ENCODE data around the gene STRIP2. TPM values are rescaled to one million over a fixed set of nuclear protein-coding genes. Genes with fewer than 3 reads are reported as not detected.

The STRIP2 gene
- total RNA-seq, 1 experiment from 2014 or later, result 6.5 TPM

DNA sequence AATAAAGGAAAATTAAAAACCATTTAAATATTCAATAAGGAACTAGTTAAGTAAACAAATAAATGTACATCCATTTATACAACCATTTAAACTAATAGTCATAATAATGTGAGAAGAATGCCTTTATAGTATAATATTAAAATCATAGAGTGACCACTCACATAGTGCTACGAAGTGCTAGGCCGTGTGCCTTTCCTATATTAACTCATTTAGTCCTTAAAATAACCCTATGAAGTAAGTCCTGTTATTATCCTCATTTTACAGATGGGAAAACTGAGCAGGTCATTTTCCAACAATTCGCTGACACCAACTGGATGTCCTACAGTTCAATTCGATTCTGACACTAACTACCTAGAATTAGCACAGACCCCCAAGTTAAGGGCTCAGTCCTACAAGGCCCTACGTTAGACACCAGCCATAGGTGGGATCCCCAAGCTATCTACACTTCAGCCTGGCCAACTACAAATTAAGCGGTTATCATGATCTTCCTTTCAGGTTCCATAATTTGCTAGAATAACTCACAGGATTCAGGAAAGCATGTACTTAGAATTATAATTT is 4.1 kb downstream of the STRIP2 start:
- H3K27me3 ChIP-seq (replicated peaks; ENCODE audit: control insufficient read depth, insufficient read depth, low read length), result no peaks in the 10 kb centered on the region
- no TSS peak for BruUV-seq (replicated peaks)
- Mint-ChIP-seq H3K4me3 (ENCODE audit: unreplicated experiment) (no peak overlapping the region), H3K36me3 (ENCODE audit: insufficient read depth, unreplicated experiment) (peaks cover 12% of the 10 kb centered on the region), H3K4me1 (ENCODE audit: low read depth, unreplicated experiment) (no peaks in the 10 kb centered on the region), H3K27ac (ENCODE audit: unreplicated experiment) (no peak overlapping the region), H3K27me3 (ENCODE audit: insufficient read depth, unreplicated experiment) (peaks cover 4% of the 10 kb centered on the region), H3K9me3 (ENCODE audit: unreplicated experiment) (no peaks in the 10 kb centered on the region)
- no peaks in the 10 kb centered on the region for H3K36me3 ChIP-seq (ENCODE audit: control insufficient read depth, insufficient read depth, low read length)
- ChIA-PET CTCF (no interaction called here), POLR2A (no interaction called here)
- DNase-seq, result no peak
- H3K4me1 ChIP-seq, result no peaks in the 10 kb centered on the region; the same call in 1 of the 2 replicates
- no peak overlapping the region for H3K4me3 ChIP-seq (ENCODE audit: low read depth, low read length)
- no peaks in the 10 kb centered on the region for H3K9me3 ChIP-seq
- intact Hi-C loops (cut with micrococcal nuclease; ENCODE audit: unreplicated experiment), result no loop called here
- TF ChIP-seq, protein P1, sequence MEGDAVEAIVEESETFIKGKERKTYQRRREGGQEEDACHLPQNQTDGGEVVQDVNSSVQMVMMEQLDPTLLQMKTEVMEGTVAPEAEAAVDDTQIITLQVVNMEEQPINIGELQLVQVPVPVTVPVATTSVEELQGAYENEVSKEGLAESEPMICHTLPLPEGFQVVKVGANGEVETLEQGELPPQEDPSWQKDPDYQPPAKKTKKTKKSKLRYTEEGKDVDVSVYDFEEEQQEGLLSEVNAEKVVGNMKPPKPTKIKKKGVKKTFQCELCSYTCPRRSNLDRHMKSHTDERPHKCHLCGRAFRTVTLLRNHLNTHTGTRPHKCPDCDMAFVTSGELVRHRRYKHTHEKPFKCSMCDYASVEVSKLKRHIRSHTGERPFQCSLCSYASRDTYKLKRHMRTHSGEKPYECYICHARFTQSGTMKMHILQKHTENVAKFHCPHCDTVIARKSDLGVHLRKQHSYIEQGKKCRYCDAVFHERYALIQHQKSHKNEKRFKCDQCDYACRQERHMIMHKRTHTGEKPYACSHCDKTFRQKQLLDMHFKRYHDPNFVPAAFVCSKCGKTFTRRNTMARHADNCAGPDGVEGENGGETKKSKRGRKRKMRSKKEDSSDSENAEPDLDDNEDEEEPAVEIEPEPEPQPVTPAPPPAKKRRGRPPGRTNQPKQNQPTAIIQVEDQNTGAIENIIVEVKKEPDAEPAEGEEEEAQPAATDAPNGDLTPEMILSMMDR (IDR thresholded peaks at IDR 0.05; ENCODE audit: insufficient read depth in 1 of 2, low read depth in 1 of 2, low read length in 1 of 2, severe bottlenecking in 1 of 2, unreplicated experiment in 1 of 2), result no peak

DNA sequence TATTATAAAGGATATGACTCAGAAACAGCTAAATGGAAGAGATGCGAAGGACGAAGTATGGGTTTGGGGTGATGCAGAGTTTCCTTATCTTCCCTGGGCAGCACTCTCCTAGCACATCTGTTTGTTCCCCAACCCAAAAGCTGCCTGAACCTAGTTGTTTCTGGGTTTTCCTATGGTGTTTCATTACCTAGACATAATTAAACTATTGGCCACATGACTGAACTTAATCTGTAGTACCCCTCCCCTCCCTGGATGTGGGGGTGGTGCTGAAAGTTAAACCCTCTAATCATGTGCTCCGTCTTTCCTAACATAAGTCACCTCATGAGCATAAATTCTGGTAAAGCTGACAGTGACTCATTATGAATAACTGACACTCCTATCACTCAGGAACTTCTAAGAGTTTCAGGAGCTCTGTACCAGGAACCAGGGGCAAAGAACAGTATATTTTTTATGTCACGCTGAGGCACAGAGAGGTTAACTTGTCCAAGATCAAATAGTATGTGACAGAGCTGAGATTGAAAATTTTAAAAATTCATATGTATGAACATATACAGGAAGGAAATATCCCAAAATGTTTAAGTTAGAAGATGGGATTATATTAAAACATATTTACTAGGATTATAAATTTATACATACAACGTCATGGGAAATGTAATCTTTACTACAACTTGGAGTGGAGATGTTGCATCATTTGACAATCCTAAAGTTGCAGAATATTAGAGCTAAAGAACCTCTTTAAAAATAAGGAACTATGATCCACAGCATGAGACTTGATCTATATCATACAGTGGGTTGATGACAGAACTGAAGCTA is 4.8 kb downstream of the STRIP2 start:
- Mint-ChIP-seq H3K27me3 (ENCODE audit: insufficient read depth, unreplicated experiment) (peaks cover 4% of the 10 kb centered on the region), H3K36me3 (ENCODE audit: insufficient read depth, unreplicated experiment) (peaks cover 5% of the 10 kb centered on the region), H3K4me1 (ENCODE audit: low read depth, unreplicated experiment) (no peaks in the 10 kb centered on the region), H3K9me3 (ENCODE audit: unreplicated experiment) (no peaks in the 10 kb centered on the region), H3K27ac (ENCODE audit: unreplicated experiment) (no peak overlapping the region), H3K4me3 (ENCODE audit: unreplicated experiment) (no peak overlapping the region)
- DNase-seq, result no peak
- Histone ChIP-seq H3K4me3 (ENCODE audit: low read depth, low read length) (no peak overlapping the region), H3K27me3 (replicated peaks; ENCODE audit: control insufficient read depth, insufficient read depth, low read length) (no peaks in the 10 kb centered on the region), H3K4me1 (no peaks in the 10 kb centered on the region; the same call in 1 of the 2 replicates), H3K9me3 (no peaks in the 10 kb centered on the region), H3K36me3 (ENCODE audit: control insufficient read depth, insufficient read depth, low read length) (no peaks in the 10 kb centered on the region)
- no TSS peak for BruUV-seq (replicated peaks)
- intact Hi-C loops (cut with micrococcal nuclease; ENCODE audit: unreplicated experiment), result no loop called here
- CTCF ChIA-PET, result interaction anchor here (0.6 kb wide), 1 partner anchor 89 kb away, joined by 3 read pairs; no protein-coding TSS in a partner anchor
- POLR2A ChIA-PET, result no interaction called here
- TF ChIP-seq, protein P1 (IDR thresholded peaks at IDR 0.05; ENCODE audit: insufficient read depth in 1 of 2, low read depth in 1 of 2, low read length in 1 of 2, severe bottlenecking in 1 of 2, unreplicated experiment in 1 of 2), result no peak

DNA sequence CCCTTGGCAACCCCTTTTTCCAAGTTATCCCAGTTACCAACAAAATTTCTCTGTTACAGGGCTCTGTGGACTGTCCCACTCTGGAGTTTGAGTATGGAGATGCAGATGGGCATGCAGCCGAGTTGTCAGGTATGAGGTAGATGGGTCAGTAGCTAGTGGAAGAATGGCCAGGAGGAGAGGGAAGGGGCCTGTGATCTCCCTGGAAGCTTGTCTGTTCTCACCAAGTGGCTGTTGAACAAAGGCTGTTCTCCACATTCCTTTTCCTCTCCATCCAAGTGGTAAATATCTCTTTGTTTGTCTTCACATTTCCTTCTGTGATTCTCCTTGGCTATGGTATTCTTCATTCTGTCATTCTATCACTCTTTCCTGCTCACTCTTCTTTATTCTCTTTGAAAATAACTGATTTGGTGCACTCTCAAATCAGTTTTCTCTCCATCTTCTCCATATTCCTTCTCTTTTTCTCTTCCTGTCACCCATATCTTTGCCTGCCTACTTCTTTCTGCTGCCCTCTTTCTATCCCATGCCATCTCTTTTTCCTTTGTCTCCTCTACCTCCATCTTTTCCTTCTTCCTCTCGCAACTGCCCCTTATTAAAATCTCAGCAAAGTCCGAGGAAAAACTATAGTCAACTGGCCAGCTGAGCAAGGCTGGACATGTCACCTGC is 5.9 kb downstream of the STRIP2 start:
- Mint-ChIP-seq H3K27ac (ENCODE audit: unreplicated experiment) (no peak overlapping the region), H3K9me3 (ENCODE audit: unreplicated experiment) (no peaks in the 10 kb centered on the region), H3K36me3 (ENCODE audit: insufficient read depth, unreplicated experiment) (no peaks in the 10 kb centered on the region), H3K4me1 (ENCODE audit: low read depth, unreplicated experiment) (no peaks in the 10 kb centered on the region), H3K4me3 (ENCODE audit: unreplicated experiment) (no peak overlapping the region), H3K27me3 (ENCODE audit: insufficient read depth, unreplicated experiment) (peaks cover 4% of the 10 kb centered on the region)
- TF ChIP-seq, protein P1 (IDR thresholded peaks at IDR 0.05; ENCODE audit: insufficient read depth in 1 of 2, low read depth in 1 of 2, low read length in 1 of 2, severe bottlenecking in 1 of 2, unreplicated experiment in 1 of 2), result no peak
- Histone ChIP-seq H3K9me3 (no peaks in the 10 kb centered on the region), H3K4me1 (no peaks in the 10 kb centered on the region; the same call in 1 of the 2 replicates), H3K4me3 (ENCODE audit: low read depth, low read length) (no peak overlapping the region), H3K27me3 (replicated peaks; ENCODE audit: control insufficient read depth, insufficient read depth, low read length) (no peaks in the 10 kb centered on the region), H3K36me3 (ENCODE audit: control insufficient read depth, insufficient read depth, low read length) (no peaks in the 10 kb centered on the region)
- POLR2A ChIA-PET, result no interaction called here
- no TSS peak for BruUV-seq (replicated peaks)
- DNase-seq, result no peak
- intact Hi-C loops (cut with micrococcal nuclease; ENCODE audit: unreplicated experiment), result no loop called here
- CTCF ChIA-PET, result interaction anchor here (0.6 kb wide), 1 partner anchor 116 kb away, joined by 7 read pairs; no protein-coding TSS in a partner anchor
